Keratinocyte (primary cell): ENCODE results near the gene FKBP1A. TPM values are rescaled to one million over a fixed set of nuclear protein-coding genes. Genes with fewer than 3 reads are reported as not detected.

Source experiments
- DNase-seq: peaks from one replicate; pipeline ENCODE4 v3.0.0-alpha.2; 2011; ENCODE audit warnings: low read depth, missing footprints, low spot score
- FAIRE-seq: peaks from 2 replicates; lab custom pipeline; 2011; peaks lifted over from hg19 to GRCh38; lab: Jason Lieb, UNC
- H2AFZ ChIP-seq: 2 replicates; pipeline ENCODE4 v1.6.0; 2012; ENCODE audit warnings: low read length, control low read depth, inconsistent platforms; ENCODE audit not compliant: control insufficient read depth
- H3K27ac ChIP-seq: 2 replicates; pipeline ENCODE4 v1.5.1; 2011; ENCODE audit warnings: low read length; ENCODE audit not compliant: control insufficient read depth, insufficient read depth
- H3K27me3 ChIP-seq: 3 replicates; pipeline ENCODE4 v1.6.0; 2011; ENCODE audit warnings: low read length; ENCODE audit not compliant: control insufficient read depth, insufficient read depth; ENCODE audit errors: extremely low read depth
- H3K36me3 ChIP-seq, 2 experiments: 2 replicates in 1 of 2; 3 replicates in 1 of 2; pipeline ENCODE4 v1.5.1; 2011; ENCODE audit warnings: low read length in 2 of 2, mild to moderate bottlenecking in 1 of 2; ENCODE audit not compliant: control insufficient read depth in 2 of 2, insufficient read depth in 2 of 2; ENCODE audit errors: extremely low read depth in 1 of 2
- H3K4me1 ChIP-seq: 3 replicates; pipeline ENCODE4 v1.5.1; 2011; ENCODE audit warnings: low read length; ENCODE audit not compliant: control insufficient read depth, insufficient read depth; ENCODE audit errors: extremely low read depth
- H3K4me2 ChIP-seq: 3 replicates; pipeline ENCODE4 v1.6.0; 2011; ENCODE audit warnings: low read depth, low read length; ENCODE audit not compliant: control insufficient read depth, insufficient read depth; ENCODE audit errors: extremely low read depth
- H3K4me3 ChIP-seq, 3 experiments: fragments of 200-600 bp in 1 of 3; sonication (generic) in 1 of 3; 2 replicates in 2 of 3; 3 replicates in 1 of 3; pipeline ENCODE4 v1.5.1; 2011 to 2016; ENCODE audit warnings: low read length in 3 of 3, mild to moderate bottlenecking in 3 of 3, control low read depth in 2 of 3, inconsistent platforms in 1 of 3, low read depth in 1 of 3, mixed read lengths in 1 of 3, mixed run types in 1 of 3, moderate library complexity in 1 of 3; ENCODE audit not compliant: control insufficient read depth in 2 of 3, insufficient read depth in 2 of 3; ENCODE audit errors: extremely low read depth in 1 of 3
- H3K79me2 ChIP-seq: 2 replicates; pipeline ENCODE4 v1.6.0; 2012; ENCODE audit warnings: low read length; ENCODE audit not compliant: control insufficient read depth, insufficient read depth
- H3K9ac ChIP-seq: 3 replicates; pipeline ENCODE4 v1.6.0; 2011; ENCODE audit warnings: low read length; ENCODE audit not compliant: control insufficient read depth, insufficient read depth; ENCODE audit errors: extremely low read depth
- H3K9me1 ChIP-seq: 3 replicates; pipeline ENCODE4 v1.6.0; 2011; ENCODE audit warnings: low read length; ENCODE audit not compliant: control insufficient read depth, insufficient read depth; ENCODE audit errors: extremely low read depth
- H3K9me3 ChIP-seq: 2 replicates; pipeline ENCODE4 v1.5.1; 2012; ENCODE audit warnings: low read depth, low read length; ENCODE audit not compliant: control insufficient read depth
- H4K20me1 ChIP-seq: 3 replicates; pipeline ENCODE4 v1.6.0; 2011; ENCODE audit warnings: low read length; ENCODE audit not compliant: control insufficient read depth, insufficient read depth; ENCODE audit errors: extremely low read depth
- CTCF ChIP-seq, 3 experiments: IDR thresholded peaks in 1 of 3; conservative IDR thresholded peaks in 1 of 3; optimal IDR thresholded peaks in 1 of 3; 2 replicates in 2 of 3; 3 replicates in 1 of 3; pipeline versions ENCODE3 to v1.5.1; 2011; ENCODE audit warnings: low read length in 3 of 3, mild to moderate bottlenecking in 3 of 3, moderate library complexity in 2 of 3, control low read depth in 1 of 3, inconsistent platforms in 1 of 3; ENCODE audit not compliant: insufficient read depth in 2 of 3; ENCODE audit errors: extremely low read depth in 1 of 3
- EZH2 ChIP-seq: IDR thresholded peaks from one replicate; pipeline ENCODE4 v1.6.1; 2012; ENCODE audit warnings: inconsistent platforms, mild to moderate bottlenecking, low read length, moderate library complexity
- dilution Hi-C: fragments of 300-500 bp; cut with MboI; formaldehyde crosslinking; loops from one replicate; pipeline ENCODE4 v1.7.0; 2020; ENCODE audit warnings: low sequenced_read_pairs; ENCODE audit not compliant: extremely low pct_ligation_motif_present
- polyA plus RNA-seq, 5 experiments: library from polyadenylated mRNA; depleted of rRNA in 3 of 5; stranded (reverse) in 3 of 5; stranded (forward) in 1 of 5; unstranded in 1 of 5; fragments of >200 nt; gene quantifications; 1 replicate in 1 of 5; 2 replicates in 3 of 5; 3 replicates in 1 of 5; pipeline versions ENCODE4 v1.2.1 to v1.2.3, GENCODE V29; 2011 to 2012; ENCODE audit warnings: missing spikeins in 2 of 5, low read depth in 1 of 5, low replicate concordance in 1 of 5

FKBP1A gene
- polyA plus RNA-seq, 1 donor (not counting 4 experiments of a cell fraction or from before 2014, with no cell fraction given) = 1,010 TPM

GRCh38 chr20:1389703-1390580, 2.9 kb downstream of the FKBP1A start:
- Histone ChIP-seq H3K4me1 (peaks cover 43% of the 10 kb centered on the region), H3K27ac (peak overlapping the region; percentile 61), H3K79me2 (peaks cover 79% of the 10 kb centered on the region), H3K4me3 (peak overlapping the region in 2 of 3 experiments; percentile 2 to 93), H3K9me3 (no peaks in the 10 kb centered on the region), H3K4me2 (peak overlapping the region; percentile 70), H4K20me1 (peaks cover 57% of the 10 kb centered on the region), H3K9me1 (peaks cover 15% of the 10 kb centered on the region), H2AFZ (no peak overlapping the region), H3K9ac (peak overlapping the region; percentile 76), H3K27me3 (no peaks in the 10 kb centered on the region), H3K36me3 (peaks cover 17 to 30% of the 10 kb centered on the region in 2 experiments)
- FAIRE-seq (no peak), DNase-seq (no peak)
- TF ChIP-seq EZH2 (no peak), CTCF (optimal IDR thresholded peaks at IDR 0.05 in 1 of 3, IDR thresholded peaks at IDR 0.05 in 1 of 3, conservative IDR thresholded peaks at IDR 0.05 in 1 of 3; ENCODE audit: extremely low read depth in 1 of 3, insufficient read depth in 2 of 3, low read length in 3 of 3) (peak in 2 of 3 experiments; percentile 14 to 45)
- dilution Hi-C loops = no loop called here

- dilution Hi-C loops = no loop called here
- Histone ChIP-seq H2AFZ (no peak overlapping the region), H4K20me1 (peaks cover 64% of the 10 kb centered on the region), H3K4me1 (peaks cover 41% of the 10 kb centered on the region), H3K9me3 (no peaks in the 10 kb centered on the region), H3K4me2 (peak overlapping the region; percentile 55), H3K4me3 (peak overlapping the region in 2 of 3 experiments; percentile 21 to 34), H3K27ac (peak overlapping the region; percentile 52), H3K9me1 (peaks cover 15% of the 10 kb centered on the region), H3K36me3 (peaks cover 17 to 30% of the 10 kb centered on the region in 2 experiments), H3K9ac (peak overlapping the region; percentile 36), H3K27me3 (no peaks in the 10 kb centered on the region), H3K79me2 (peaks cover 89% of the 10 kb centered on the region)
- TF ChIP-seq EZH2 = no peak
- no peak for TF ChIP-seq CTCF (optimal IDR thresholded peaks at IDR 0.05 in 1 of 3, IDR thresholded peaks at IDR 0.05 in 1 of 3, conservative IDR thresholded peaks at IDR 0.05 in 1 of 3; ENCODE audit: extremely low read depth in 1 of 3, insufficient read depth in 2 of 3, low read length in 3 of 3)
- no peak for FAIRE-seq
- no peak for DNase-seq
These were observed 3.9 kb downstream of the FKBP1A start for GRCh38 chr20:1388741-1389483.
